Embryonic facial prominence (tissue), 1 donor: Measurements from ENCODE around the gene SERGEF.

ENCODE experiments used
- DNase-seq: peaks from one replicate; pipeline ENCODE4 v3.0.0-alpha.2; 2016; ENCODE audit errors: extremely low spot score

The SERGEF gene

DNA sequence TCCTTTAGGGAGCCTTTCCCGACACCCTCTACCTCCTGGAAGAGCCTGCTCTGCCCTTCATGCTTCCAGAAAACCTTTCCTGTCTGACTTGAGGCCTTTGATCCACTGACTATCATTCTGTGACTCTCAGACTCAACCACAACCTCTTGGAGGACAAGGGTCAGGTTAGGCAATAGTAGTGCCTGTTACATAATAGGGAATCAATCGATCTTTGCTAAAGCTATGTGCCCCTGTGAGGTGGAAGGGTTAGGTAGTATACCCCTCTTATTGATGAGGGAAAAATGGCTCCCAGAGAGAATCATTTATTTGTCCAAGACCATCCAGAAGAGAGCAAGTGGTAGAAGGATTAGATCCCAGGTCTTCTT, 262.1 kb downstream of the SERGEF start:
- no peak for DNase-seq

- DNase-seq = no peak
These were observed 262.6 kb downstream of the SERGEF start for GRCh38 chr11:17750013-17750800.

DNA sequence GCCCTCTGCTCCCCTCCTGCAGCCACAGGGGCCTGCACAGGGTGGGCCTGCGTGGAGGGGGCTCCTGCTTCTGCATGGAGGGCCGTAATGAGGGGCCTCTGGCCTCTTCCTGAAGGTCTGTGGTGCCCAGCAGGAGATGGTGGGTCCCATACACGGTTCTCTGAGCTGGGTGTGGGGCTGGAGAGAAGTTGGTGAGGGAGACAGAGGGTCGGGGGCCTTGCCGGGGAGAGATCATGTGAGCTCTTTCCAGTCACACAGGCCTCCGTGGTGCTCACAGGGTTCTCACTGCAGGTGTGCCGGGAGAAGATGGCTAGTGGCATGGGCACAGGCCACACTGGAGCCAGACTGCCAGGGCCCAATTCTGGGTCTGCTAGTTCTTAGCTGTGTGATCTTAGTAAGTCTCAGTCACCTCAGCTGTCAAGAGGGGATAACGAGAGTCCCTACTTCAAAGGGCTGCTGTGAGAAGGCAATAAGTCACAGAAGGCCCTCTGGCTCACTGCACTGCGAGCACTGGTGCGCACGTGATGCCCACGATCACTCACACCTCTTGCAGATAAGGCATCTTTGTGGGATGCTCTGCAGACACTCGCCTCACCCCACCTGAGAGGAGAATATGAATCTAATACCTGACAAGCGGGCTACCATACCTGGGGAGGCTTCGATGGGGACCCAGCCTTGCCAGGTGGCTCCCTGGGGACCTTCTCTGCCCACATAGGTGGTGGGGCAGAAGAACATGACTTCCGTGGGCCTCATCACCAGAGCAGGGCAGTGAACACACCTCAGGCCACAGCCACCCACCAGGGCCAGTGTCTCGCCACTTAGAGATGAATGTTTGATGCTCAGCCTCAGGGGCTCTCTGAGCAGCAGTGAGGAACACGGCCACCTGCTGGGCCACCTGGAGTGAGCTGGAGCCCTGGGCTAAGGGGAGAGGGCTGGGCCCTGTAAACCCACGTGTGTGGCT, 263.8 kb downstream of the SERGEF start:
- no peak for DNase-seq

GRCh38 chr11:17748044-17748443, 264.8 kb downstream of the SERGEF start:
- no peak for DNase-seq

GRCh38 chr11:17747131-17747955, 265.5 kb downstream of the SERGEF start:
- DNase-seq = no peak

GRCh38 chr11:17746096-17746495, 266.8 kb downstream of the SERGEF start:
- no peak for DNase-seq

GRCh38 chr11:17745023-17745772, 267.6 kb downstream of the SERGEF start:
- no peak for DNase-seq

GRCh38 chr11:17744151-17744940, 268.5 kb downstream of the SERGEF start:
- DNase-seq = no peak

- DNase-seq = no peak
These were observed 269.1 kb downstream of the SERGEF start for GRCh38 chr11:17743808-17744119.

- DNase-seq = no peak
These were observed 269.6 kb downstream of the SERGEF start for GRCh38 chr11:17743026-17743807.

DNA sequence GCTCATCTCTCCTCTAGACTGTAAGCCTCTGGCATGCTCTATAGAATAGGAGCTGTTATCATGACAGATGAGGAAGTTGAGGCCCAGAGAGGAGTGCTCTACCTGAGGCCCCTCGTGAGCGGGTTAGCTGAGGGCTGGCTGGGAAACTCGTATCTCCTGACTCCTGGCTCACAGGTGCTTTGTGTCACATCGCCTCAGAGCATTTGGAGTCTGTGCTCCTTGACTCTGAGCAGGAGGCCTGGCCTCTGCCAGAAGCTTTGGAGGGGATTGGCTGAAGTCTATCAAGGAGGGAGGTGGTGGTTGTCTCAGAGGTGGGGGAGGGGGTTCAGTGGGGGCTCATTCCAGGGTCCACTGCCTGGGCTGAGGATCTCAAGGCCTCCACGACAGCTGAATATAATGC, 270.8 kb downstream of the SERGEF start:
- no peak for DNase-seq

GRCh38 chr11:17741487-17741886, 271.4 kb downstream of the SERGEF start:
- no peak for DNase-seq

DNA sequence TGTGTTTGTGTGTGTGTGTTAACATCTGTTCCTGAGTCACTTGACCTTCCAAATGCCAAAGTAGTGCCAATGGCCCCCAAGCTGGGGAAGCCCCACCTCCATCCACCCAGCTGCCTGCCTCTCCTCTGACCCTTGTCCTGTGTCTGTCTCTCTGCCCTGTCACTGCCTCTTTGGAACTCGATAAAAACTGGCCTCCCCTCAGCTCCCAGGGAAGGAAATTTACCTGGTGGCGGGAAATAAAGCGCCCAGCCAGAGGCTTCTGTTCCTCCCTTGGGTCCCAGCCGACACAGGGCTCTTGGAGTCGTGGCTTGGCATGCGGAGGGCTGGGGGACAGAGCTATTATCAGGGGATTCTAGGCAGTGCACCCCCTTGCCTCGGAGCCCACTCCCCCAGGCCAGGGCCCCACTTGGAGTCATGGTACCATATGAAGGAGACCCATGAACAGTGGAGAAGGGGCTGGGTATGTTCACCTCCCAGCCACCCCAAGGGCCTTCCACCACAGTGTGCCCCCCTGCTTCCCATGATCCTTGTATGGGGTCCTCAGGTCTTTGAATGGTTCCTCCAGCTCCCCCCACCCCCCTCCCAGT, 272.1 kb downstream of the SERGEF start:
- DNase-seq = no peak

DNA sequence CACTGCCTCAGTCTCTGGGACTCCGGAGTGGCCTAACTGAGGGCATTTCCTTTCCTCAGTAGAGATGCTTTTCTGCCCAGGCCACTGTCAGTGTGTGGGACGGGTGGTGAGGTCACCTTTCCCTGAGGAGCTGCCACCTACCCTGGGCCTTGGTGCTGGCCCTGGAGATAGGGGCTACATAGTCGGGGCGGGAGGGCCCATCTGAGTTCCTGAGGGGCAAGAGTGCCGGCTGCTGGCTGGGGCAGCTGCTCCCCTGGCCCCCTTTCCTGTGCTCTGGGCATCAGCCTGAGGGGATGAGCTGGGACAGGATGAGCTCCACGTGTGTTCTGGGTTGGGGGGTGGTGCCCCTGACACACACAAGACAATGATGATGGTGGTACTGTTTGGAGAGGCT, 272.9 kb downstream of the SERGEF start:
- DNase-seq = no peak

DNA sequence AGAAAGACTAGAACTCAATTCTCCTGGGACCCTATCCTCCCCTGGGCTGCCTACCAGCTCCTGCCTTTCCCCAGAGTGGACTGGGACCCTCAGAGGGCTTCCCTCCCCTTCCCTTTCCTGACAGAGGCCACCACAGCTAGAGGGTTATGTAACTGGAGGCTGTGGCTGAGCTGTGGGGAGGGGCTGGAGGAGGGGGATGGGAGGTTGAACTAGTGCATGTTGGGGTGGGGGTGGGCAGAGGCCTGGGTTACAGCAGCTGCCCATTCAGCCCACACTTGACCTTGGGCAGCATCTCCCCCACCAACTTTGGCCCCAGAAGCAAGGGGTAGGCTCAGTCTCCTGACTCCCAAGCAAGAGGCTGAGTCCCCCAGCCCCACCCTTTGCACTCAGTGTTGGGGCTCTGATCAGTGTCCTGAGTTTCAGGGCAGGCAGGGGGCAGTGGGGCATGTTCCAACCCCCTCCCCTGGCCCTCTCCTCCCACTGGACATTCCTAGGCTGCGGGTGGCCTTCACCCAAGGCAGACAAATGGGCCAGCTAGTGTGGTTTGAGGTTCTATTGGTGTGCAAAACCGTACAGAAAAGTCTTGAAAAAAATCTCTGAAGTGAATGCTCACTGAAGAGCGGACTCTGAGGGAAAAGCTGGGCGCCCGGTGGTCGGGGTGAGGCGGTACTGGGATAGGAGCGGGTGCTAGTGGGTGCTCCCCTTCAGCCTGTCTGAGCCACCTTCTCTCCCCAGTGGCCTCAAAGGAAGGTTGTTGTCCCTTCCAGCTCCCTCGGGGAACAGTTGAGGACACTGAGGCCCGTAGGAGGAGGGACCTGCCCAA, 274.5 kb downstream of the SERGEF start:
- DNase-seq = no peak
